ENCODE results near the gene CAMSAP1. TPM values are rescaled to one million over a fixed set of nuclear protein-coding genes. Genes with fewer than 3 reads are reported as not detected.

CAMSAP1 gene
- total and polyA plus RNA-seq, 2 donors from 2014 or later, result 3.3 to 38.6 TPM

DNA sequence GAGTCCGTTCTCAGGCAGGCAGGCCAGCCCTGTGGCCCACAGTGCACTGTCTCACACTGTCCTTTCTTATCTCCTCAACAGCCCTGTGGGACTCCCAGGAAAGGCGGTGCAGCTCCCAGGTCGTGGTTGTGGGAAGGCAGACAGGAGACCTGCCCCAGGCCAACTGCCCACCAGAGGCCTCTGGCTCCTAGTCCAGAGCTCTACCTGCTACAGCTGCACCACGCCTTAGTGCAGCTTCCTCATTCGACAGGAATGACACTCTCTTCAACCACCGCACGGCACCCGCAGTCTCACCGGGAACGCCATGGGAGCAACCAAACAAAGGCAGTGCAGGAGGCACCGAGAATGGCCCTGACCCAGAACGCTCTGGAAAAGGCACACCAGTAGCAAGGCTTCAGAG lies 25.3 kb downstream of the CAMSAP1 start:
- TF ChIP-seq, protein P1, sequence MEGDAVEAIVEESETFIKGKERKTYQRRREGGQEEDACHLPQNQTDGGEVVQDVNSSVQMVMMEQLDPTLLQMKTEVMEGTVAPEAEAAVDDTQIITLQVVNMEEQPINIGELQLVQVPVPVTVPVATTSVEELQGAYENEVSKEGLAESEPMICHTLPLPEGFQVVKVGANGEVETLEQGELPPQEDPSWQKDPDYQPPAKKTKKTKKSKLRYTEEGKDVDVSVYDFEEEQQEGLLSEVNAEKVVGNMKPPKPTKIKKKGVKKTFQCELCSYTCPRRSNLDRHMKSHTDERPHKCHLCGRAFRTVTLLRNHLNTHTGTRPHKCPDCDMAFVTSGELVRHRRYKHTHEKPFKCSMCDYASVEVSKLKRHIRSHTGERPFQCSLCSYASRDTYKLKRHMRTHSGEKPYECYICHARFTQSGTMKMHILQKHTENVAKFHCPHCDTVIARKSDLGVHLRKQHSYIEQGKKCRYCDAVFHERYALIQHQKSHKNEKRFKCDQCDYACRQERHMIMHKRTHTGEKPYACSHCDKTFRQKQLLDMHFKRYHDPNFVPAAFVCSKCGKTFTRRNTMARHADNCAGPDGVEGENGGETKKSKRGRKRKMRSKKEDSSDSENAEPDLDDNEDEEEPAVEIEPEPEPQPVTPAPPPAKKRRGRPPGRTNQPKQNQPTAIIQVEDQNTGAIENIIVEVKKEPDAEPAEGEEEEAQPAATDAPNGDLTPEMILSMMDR (IDR thresholded peaks at IDR 0.05; ENCODE audit: borderline replicate concordance, extremely low read depth, insufficient read depth), result no peak
- DNase-seq (no peak), FAIRE-seq (no peak)
- Histone ChIP-seq H3K9me3 (ENCODE audit: control insufficient read depth in 2 of 3, insufficient read depth in 1 of 3, low read length in 3 of 3) (no peaks in the 10 kb centered on the region), H3K27ac (ENCODE audit: low read depth in 2 of 2, low read length in 2 of 2) (no peak overlapping the region), H3K4me1 (ENCODE audit: control insufficient read depth in 2 of 3, insufficient read depth in 2 of 3, low read depth in 1 of 3, low read length in 3 of 3) (no peaks in the 10 kb centered on the region), H3K4me3 (ENCODE audit: low read length in 3 of 3) (no peak overlapping the region), H3K27me3 (ENCODE audit: control insufficient read depth, insufficient read depth, low read length) (no peaks in the 10 kb centered on the region), H3K36me3 (ENCODE audit: control insufficient read depth in 2 of 3, insufficient read depth in 3 of 3, low read length in 3 of 3) (peaks cover 0 to 3% (median 0%) of the 10 kb centered on the region in 3 donors), H3K9ac (ENCODE audit: low read length in 3 of 3) (no peak overlapping the region)
- intact Hi-C loops (cut with DNase I), result no loop called here

DNA sequence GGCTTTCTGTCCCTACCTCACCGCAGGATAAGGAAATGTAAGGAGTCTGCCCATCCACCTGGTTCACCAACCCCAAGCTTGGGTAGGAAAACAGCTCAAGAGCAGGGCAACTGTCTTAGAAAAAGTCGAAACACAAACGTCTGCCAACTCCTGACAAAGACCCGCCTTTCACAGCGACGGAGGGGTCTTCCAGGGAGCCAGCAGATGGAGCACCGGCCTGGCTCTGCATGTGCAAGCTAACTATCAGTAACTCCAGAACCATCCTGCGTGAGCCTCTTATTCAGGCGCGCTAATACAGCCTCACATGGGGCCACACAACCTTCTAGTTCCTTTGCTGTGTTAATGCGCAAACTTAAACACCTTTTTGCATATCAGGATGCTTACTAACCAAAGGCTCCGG lies 26.9 kb downstream of the CAMSAP1 start:
- Histone ChIP-seq H3K9me3 (ENCODE audit: control insufficient read depth in 2 of 3, insufficient read depth in 1 of 3, low read length in 3 of 3) (no peaks in the 10 kb centered on the region), H3K27me3 (ENCODE audit: control insufficient read depth, insufficient read depth, low read length) (no peaks in the 10 kb centered on the region), H3K4me1 (ENCODE audit: control insufficient read depth in 2 of 3, insufficient read depth in 2 of 3, low read depth in 1 of 3, low read length in 3 of 3) (no peaks in the 10 kb centered on the region), H3K4me3 (ENCODE audit: low read length in 3 of 3) (no peak overlapping the region), H3K27ac (ENCODE audit: low read depth in 2 of 2, low read length in 2 of 2) (no peak overlapping the region), H3K36me3 (ENCODE audit: control insufficient read depth in 2 of 3, insufficient read depth in 3 of 3, low read length in 3 of 3) (peaks cover 0 to 3% (median 0%) of the 10 kb centered on the region in 3 donors), H3K9ac (ENCODE audit: low read length in 3 of 3) (no peak overlapping the region)
- FAIRE-seq (no peak), DNase-seq (no peak)
- intact Hi-C loops (cut with DNase I), result no loop called here
- TF ChIP-seq, protein P1 (IDR thresholded peaks at IDR 0.05; ENCODE audit: borderline replicate concordance, extremely low read depth, insufficient read depth), result no peak

DNA sequence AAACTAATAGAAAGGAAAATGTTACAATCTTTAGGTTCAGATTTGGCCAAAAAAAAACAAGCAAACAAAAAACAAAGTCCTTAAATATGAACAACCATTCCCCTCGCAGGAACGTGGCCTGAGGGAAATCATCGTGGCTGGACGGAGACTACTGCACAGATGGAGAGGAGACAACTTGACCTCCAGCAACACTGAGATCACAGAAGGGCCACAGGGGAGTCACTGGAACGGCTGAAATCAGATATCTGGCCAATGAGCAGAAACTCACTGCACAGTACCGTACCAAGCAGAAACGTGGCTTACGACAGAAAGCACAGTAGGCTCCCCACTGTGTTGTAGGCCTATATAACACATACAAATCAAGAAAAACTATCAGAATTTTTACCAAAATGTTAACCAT lies 27.7 kb downstream of the CAMSAP1 start:
- H3K4me1 ChIP-seq (ENCODE audit: control insufficient read depth in 2 of 3, insufficient read depth in 2 of 3, low read depth in 1 of 3, low read length in 3 of 3), result no peaks in the 10 kb centered on the region
- peaks cover 0 to 3% (median 0%) of the 10 kb centered on the region in 3 donors for H3K36me3 ChIP-seq (ENCODE audit: control insufficient read depth in 2 of 3, insufficient read depth in 3 of 3, low read length in 3 of 3)
- TF ChIP-seq, protein P1 (IDR thresholded peaks at IDR 0.05; ENCODE audit: borderline replicate concordance, extremely low read depth, insufficient read depth), result no peak
- intact Hi-C loops (cut with DNase I), result no loop called here
- no peaks in the 10 kb centered on the region for H3K9me3 ChIP-seq (ENCODE audit: control insufficient read depth in 2 of 3, insufficient read depth in 1 of 3, low read length in 3 of 3)
- DNase-seq (no peak), FAIRE-seq (no peak)
- H3K4me3 ChIP-seq (ENCODE audit: low read length in 3 of 3), result no peak overlapping the region
- H3K27me3 ChIP-seq (ENCODE audit: control insufficient read depth, insufficient read depth, low read length), result no peaks in the 10 kb centered on the region
- H3K27ac ChIP-seq (ENCODE audit: low read depth in 2 of 2, low read length in 2 of 2), result no peak overlapping the region
- no peak overlapping the region for H3K9ac ChIP-seq (ENCODE audit: low read length in 3 of 3)

DNA sequence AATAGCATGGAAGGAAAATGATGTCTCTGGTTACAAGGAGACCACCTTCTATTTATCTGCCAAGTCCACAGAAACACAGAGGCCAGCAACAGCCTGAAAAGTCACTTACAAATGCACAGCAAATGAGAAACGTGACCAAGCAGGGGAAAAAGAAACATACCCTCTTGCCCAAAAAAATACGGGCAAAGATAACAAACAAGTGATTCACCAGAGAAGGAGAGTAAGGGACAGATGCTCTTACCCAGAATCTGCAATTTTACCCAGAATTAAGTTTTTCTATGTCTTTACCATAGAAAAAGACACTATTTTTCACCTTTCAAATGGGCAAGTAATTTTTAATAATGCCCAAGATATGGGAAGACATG lies 28.1 kb downstream of the CAMSAP1 start:
- Histone ChIP-seq H3K9ac (ENCODE audit: low read length in 3 of 3) (no peak overlapping the region), H3K36me3 (ENCODE audit: control insufficient read depth in 2 of 3, insufficient read depth in 3 of 3, low read length in 3 of 3) (peaks cover 0 to 3% (median 0%) of the 10 kb centered on the region in 3 donors), H3K4me1 (ENCODE audit: control insufficient read depth in 2 of 3, insufficient read depth in 2 of 3, low read depth in 1 of 3, low read length in 3 of 3) (no peaks in the 10 kb centered on the region), H3K4me3 (ENCODE audit: low read length in 3 of 3) (no peak overlapping the region), H3K27ac (ENCODE audit: low read depth in 2 of 2, low read length in 2 of 2) (no peak overlapping the region), H3K27me3 (ENCODE audit: control insufficient read depth, insufficient read depth, low read length) (no peaks in the 10 kb centered on the region), H3K9me3 (ENCODE audit: control insufficient read depth in 2 of 3, insufficient read depth in 1 of 3, low read length in 3 of 3) (no peaks in the 10 kb centered on the region)
- TF ChIP-seq, protein P1 (IDR thresholded peaks at IDR 0.05; ENCODE audit: borderline replicate concordance, extremely low read depth, insufficient read depth), result no peak
- intact Hi-C loops (cut with DNase I), result no loop called here
- FAIRE-seq (no peak), DNase-seq (no peak)
